WTC11 (cell line): ENCODE results near the gene PLEKHA6. TPM values are rescaled to one million over a fixed set of nuclear protein-coding genes. Genes with fewer than 3 reads are reported as not detected.

Source experiments
- ATAC-seq: fragments of 200-7000 bp; cut with Tn5 transposase; 2 replicates; pipeline ENCODE4 v1.10.0; 2021; ENCODE audit warnings: mild to moderate bottlenecking, moderate library complexity
- CTCF ChIA-PET: fragments of 300-600 bp; sonication (Branson Sonifier 250); formaldehyde crosslinking; loops from one replicate; lab custom pipeline; 2021; ENCODE audit warnings: antibody characterized with exemption; lab: Charles Lee
- POLR2A ChIA-PET: fragments of 350-600 bp; sonication (Branson Sonifier 250); formaldehyde crosslinking; loops from one replicate; lab custom pipeline; 2021; ENCODE audit warnings: antibody characterized with exemption; lab: Charles Lee
- DNase-seq: peaks from one replicate; pipeline ENCODE4 v3.0.0; 2021; ENCODE audit warnings: low spot score
- H3K27ac Mint-ChIP-seq: 2 replicates; pipeline ENCODE4 v1.8.0; 2021; ENCODE audit warnings: mixed read lengths
- H3K27me3 Mint-ChIP-seq: 2 replicates; pipeline ENCODE4 v1.8.0; 2021; ENCODE audit warnings: low read depth, mild to moderate bottlenecking, moderate library complexity, mixed read lengths
- H3K36me3 Mint-ChIP-seq: 2 replicates; pipeline ENCODE4 v1.8.0; 2021; ENCODE audit warnings: mixed read lengths
- H3K4me1 Mint-ChIP-seq: 2 replicates; pipeline ENCODE4 v1.8.0; 2022; ENCODE audit warnings: mixed read lengths
- H3K4me3 Mint-ChIP-seq: 2 replicates; pipeline ENCODE4 v1.8.0; 2021; ENCODE audit warnings: mild to moderate bottlenecking, moderate library complexity, mixed read lengths
- H3K9me3 Mint-ChIP-seq: 2 replicates; pipeline ENCODE4 v1.8.0; 2021; ENCODE audit warnings: mixed read lengths
- CBFB ChIP-seq: sonication (generic); formaldehyde crosslinking; IDR thresholded peaks from 2 replicates; pipeline ENCODE4 v1.8.1; 2022; ENCODE audit warnings: mild to moderate bottlenecking, low read depth, missing genetic modification reagents
- ESRRA ChIP-seq: sonication (generic); formaldehyde crosslinking; IDR thresholded peaks from 2 replicates; pipeline ENCODE4 v1.8.1; 2022; ENCODE audit warnings: mild to moderate bottlenecking, missing genetic modification reagents, borderline replicate concordance
- IRF2 ChIP-seq: sonication (generic); formaldehyde crosslinking; IDR thresholded peaks from 2 replicates; pipeline ENCODE4 v1.8.0; 2022; ENCODE audit warnings: low read depth, missing genetic modification reagents, borderline replicate concordance
- JAZF1 ChIP-seq: fragments of 250-450 bp; sonication (Bioruptor Pico); IDR thresholded peaks from 2 replicates; pipeline ENCODE4 v1.9.0; 2021; ENCODE audit warnings: moderate library complexity, mild to moderate bottlenecking, inconsistent platforms
- MYBL2 ChIP-seq: sonication (generic); formaldehyde crosslinking; IDR thresholded peaks from 2 replicates; pipeline ENCODE4 v1.8.1; 2023; ENCODE audit warnings: mild to moderate bottlenecking, moderate library complexity, missing genetic modification reagents
- RELA ChIP-seq: sonication (generic); formaldehyde crosslinking; IDR thresholded peaks from 2 replicates; pipeline ENCODE4 v1.8.1; 2022; ENCODE audit warnings: missing genetic modification reagents, mild to moderate bottlenecking, borderline replicate concordance
- RORB ChIP-seq: fragments of 250-450 bp; sonication (Bioruptor Pico); IDR thresholded peaks from 2 replicates; pipeline ENCODE4 v1.9.0; 2021; ENCODE audit warnings: mild to moderate bottlenecking
- SMAD3 ChIP-seq: sonication (generic); formaldehyde crosslinking; IDR thresholded peaks from 2 replicates; pipeline ENCODE4 v1.8.0; 2022; ENCODE audit warnings: missing genetic modification reagents, mild to moderate bottlenecking, borderline replicate concordance
- ZNF263 ChIP-seq: sonication (generic); formaldehyde crosslinking; IDR thresholded peaks from 2 replicates; pipeline ENCODE4 v1.8.1; 2022; ENCODE audit warnings: low read depth, mild to moderate bottlenecking, moderate library complexity, missing genetic modification reagents
- ZNF396 ChIP-seq: fragments of 250-450 bp; sonication (Bioruptor Pico); IDR thresholded peaks from 2 replicates; pipeline ENCODE4 v1.8.0; 2021; ENCODE audit warnings: mild to moderate bottlenecking, moderate library complexity, borderline replicate concordance
- total RNA-seq: library from RNA; stranded (reverse); gene quantifications from 3 replicates; pipeline ENCODE4 v1.2.3, GENCODE V29; 2021
- TF ChIP-seq, protein P1 (sequence below): sonication (generic); formaldehyde crosslinking; IDR thresholded peaks from 2 replicates; pipeline ENCODE4 v1.8.1; 2023; ENCODE audit warnings: mild to moderate bottlenecking, missing genetic modification reagents, moderate library complexity
- TF ChIP-seq, protein P2 (sequence below): fragments of 250-450 bp; sonication (Bioruptor Pico); IDR thresholded peaks from 2 replicates; pipeline ENCODE4 v2.1.2; 2022; ENCODE audit warnings: mild to moderate bottlenecking, moderate library complexity
- TF ChIP-seq, protein P3 (sequence below): sonication (generic); formaldehyde crosslinking; IDR thresholded peaks from 2 replicates; pipeline ENCODE4 v1.8.1; 2023; ENCODE audit warnings: mild to moderate bottlenecking, missing genetic modification reagents, borderline replicate concordance
- TF ChIP-seq, protein P4 (sequence below): sonication (generic); formaldehyde crosslinking; IDR thresholded peaks from 2 replicates; pipeline ENCODE4 v1.8.1; 2022; ENCODE audit warnings: mild to moderate bottlenecking, missing genetic modification reagents, moderate library complexity, borderline replicate concordance
- TF ChIP-seq, protein P5 (sequence below): fragments of 250-450 bp; sonication (Bioruptor Pico); conservative IDR thresholded peaks from 2 replicates; pipeline ENCODE4 v1.9.0; 2021; ENCODE audit warnings: mild to moderate bottlenecking
- TF ChIP-seq, protein P6 (sequence below): fragments of 250-450 bp; sonication (Bioruptor Pico); IDR thresholded peaks from 2 replicates; pipeline ENCODE4 v1.9.0; 2021; ENCODE audit warnings: moderate library complexity, mild to moderate bottlenecking, inconsistent platforms, borderline replicate concordance

PLEKHA6 gene
- total RNA-seq, 1 experiment from 2014 or later: 11.6 TPM

DNA sequence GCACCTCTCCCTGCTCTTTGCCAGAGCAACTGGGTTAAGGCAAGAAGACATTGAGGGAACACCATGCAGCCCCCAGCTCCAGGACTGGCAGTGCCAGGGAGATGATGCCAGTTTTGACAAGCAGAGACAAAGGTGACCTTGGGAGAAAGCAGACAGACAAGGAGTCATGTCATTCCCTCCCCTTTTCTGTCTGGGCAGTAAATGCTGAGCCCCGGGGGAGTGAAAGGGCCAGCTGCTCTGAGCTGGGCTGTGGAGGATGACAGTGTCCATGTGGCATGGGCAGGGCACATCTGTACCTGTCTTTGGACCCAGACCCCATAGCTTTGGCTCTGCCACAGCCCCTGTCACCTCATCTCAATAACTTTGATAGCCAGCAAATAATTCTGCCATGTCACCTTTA lies 24.2 kb downstream of the PLEKHA6 start:
- ChIA-PET POLR2A (no interaction called here), CTCF (interaction anchor here (0.6 to 1.8 kb wide), 4 partner anchors 22 to 173 kb away, joined by 3 to 5 read pairs (median 4); partner anchors contain the start of gene PIK3C2B)
- no peak for DNase-seq
- TF ChIP-seq RORB (no peak), JAZF1 (CRISPR knock-in tag) (no peak), SMAD3 (CRISPR knock-in tag) (no peak), RELA (CRISPR knock-in tag) (no peak), ESRRA (CRISPR knock-in tag) (no peak), IRF2 (no peak), ZNF263 (CRISPR knock-in tag) (no peak), ZNF396 (CRISPR knock-in tag) (no peak), MYBL2 (CRISPR knock-in tag) (no peak)
- TF ChIP-seq, protein P1, sequence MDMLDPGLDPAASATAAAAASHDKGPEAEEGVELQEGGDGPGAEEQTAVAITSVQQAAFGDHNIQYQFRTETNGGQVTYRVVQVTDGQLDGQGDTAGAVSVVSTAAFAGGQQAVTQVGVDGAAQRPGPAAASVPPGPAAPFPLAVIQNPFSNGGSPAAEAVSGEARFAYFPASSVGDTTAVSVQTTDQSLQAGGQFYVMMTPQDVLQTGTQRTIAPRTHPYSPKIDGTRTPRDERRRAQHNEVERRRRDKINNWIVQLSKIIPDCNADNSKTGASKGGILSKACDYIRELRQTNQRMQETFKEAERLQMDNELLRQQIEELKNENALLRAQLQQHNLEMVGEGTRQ (CRISPR knock-in tag): no peak
- TF ChIP-seq, protein P2, sequence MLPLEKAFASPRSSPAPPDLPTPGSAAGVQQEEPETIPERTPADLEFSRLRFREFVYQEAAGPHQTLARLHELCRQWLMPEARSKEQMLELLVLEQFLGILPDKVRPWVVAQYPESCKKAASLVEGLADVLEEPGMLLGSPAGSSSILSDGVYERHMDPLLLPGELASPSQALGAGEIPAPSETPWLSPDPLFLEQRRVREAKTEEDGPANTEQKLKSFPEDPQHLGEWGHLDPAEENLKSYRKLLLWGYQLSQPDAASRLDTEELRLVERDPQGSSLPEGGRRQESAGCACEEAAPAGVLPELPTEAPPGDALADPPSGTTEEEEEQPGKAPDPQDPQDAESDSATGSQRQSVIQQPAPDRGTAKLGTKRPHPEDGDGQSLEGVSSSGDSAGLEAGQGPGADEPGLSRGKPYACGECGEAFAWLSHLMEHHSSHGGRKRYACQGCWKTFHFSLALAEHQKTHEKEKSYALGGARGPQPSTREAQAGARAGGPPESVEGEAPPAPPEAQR (CRISPR knock-in tag): no peak
- TF ChIP-seq, protein P3, sequence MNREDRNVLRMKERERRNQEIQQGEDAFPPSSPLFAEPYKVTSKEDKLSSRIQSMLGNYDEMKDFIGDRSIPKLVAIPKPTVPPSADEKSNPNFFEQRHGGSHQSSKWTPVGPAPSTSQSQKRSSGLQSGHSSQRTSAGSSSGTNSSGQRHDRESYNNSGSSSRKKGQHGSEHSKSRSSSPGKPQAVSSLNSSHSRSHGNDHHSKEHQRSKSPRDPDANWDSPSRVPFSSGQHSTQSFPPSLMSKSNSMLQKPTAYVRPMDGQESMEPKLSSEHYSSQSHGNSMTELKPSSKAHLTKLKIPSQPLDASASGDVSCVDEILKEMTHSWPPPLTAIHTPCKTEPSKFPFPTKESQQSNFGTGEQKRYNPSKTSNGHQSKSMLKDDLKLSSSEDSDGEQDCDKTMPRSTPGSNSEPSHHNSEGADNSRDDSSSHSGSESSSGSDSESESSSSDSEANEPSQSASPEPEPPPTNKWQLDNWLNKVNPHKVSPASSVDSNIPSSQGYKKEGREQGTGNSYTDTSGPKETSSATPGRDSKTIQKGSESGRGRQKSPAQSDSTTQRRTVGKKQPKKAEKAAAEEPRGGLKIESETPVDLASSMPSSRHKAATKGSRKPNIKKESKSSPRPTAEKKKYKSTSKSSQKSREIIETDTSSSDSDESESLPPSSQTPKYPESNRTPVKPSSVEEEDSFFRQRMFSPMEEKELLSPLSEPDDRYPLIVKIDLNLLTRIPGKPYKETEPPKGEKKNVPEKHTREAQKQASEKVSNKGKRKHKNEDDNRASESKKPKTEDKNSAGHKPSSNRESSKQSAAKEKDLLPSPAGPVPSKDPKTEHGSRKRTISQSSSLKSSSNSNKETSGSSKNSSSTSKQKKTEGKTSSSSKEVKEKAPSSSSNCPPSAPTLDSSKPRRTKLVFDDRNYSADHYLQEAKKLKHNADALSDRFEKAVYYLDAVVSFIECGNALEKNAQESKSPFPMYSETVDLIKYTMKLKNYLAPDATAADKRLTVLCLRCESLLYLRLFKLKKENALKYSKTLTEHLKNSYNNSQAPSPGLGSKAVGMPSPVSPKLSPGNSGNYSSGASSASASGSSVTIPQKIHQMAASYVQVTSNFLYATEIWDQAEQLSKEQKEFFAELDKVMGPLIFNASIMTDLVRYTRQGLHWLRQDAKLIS: no peak
- TF ChIP-seq, protein P4, sequence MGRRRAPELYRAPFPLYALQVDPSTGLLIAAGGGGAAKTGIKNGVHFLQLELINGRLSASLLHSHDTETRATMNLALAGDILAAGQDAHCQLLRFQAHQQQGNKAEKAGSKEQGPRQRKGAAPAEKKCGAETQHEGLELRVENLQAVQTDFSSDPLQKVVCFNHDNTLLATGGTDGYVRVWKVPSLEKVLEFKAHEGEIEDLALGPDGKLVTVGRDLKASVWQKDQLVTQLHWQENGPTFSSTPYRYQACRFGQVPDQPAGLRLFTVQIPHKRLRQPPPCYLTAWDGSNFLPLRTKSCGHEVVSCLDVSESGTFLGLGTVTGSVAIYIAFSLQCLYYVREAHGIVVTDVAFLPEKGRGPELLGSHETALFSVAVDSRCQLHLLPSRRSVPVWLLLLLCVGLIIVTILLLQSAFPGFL (CRISPR knock-in tag): no peak
- TF ChIP-seq, protein P5, sequence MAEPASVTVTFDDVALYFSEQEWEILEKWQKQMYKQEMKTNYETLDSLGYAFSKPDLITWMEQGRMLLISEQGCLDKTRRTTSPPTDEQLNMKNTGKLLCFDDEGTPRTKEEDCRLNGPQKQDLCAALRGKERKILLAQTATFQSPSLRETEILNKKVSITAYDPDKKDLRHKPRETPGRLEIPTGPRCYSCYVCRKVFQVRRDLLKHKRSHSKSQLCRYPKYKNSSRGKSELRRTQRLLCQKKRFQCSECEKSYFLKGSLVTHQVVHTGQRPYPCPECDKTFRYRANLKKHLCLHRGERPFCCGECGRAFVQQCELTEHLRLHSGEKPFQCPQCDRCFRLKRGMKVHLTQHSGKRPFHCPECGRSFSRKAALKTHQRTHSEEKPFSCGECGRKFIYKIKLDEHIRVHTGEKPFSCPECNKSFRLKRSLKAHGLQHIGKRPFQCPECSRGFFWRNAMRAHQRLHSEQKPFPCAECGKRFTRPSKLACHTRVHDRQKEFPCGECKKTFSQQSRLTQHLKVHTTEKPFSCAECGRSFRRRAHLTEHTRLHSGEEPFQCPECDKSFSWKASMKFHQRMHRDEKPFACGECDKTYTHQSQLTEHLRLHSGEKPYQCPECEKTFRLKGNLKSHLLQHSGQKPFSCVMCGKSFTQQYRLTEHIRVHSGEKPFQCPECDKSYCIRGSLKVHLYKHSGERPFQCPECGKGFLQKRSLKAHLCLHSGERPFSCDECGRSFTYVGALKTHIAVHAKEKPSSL (CRISPR knock-in tag): no peak
- Mint-ChIP-seq H3K4me3 (no peak overlapping the region), H3K27ac (no peak overlapping the region), H3K27me3 (peaks cover 1% of the 10 kb centered on the region), H3K36me3 (no peaks in the 10 kb centered on the region), H3K9me3 (no peaks in the 10 kb centered on the region), H3K4me1 (peaks cover 41% of the 10 kb centered on the region)
- no peak for ATAC-seq

DNA sequence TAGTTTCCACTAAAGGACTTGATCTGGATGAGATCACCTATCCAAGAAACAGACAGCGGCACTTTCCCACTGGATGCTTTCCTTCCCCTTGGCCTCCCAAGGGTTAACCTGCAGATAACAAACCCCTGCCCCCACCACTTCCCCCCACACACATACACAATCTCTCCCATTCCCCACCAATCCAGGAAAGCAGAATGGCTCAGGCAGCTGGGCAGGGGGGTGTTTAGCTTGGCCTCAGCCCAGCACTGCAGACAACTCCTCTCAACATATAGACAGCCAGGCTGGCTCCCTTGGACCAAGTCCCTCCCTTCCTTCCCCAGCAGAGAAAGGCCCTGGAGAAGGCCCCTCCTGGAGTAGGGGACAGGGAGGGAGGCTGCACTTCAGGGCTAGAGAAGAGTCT lies 24.6 kb downstream of the PLEKHA6 start:
- DNase-seq (no peak), ATAC-seq (peak; percentile 9; the same call in 1 of the 2 replicates)
- H3K9me3 Mint-ChIP-seq: no peaks in the 10 kb centered on the region
- no peaks in the 10 kb centered on the region for H3K36me3 Mint-ChIP-seq
- no peak overlapping the region for H3K27ac Mint-ChIP-seq
- H3K27me3 Mint-ChIP-seq: no peaks in the 10 kb centered on the region
- H3K4me3 Mint-ChIP-seq: no peak overlapping the region
- CTCF ChIA-PET: interaction anchor here (0.6 to 1.8 kb wide), 3 partner anchors 77 to 172 kb away, joined by 3 to 5 read pairs (median 5); partner anchors contain the start of gene PIK3C2B
- TF ChIP-seq, protein P6, sequence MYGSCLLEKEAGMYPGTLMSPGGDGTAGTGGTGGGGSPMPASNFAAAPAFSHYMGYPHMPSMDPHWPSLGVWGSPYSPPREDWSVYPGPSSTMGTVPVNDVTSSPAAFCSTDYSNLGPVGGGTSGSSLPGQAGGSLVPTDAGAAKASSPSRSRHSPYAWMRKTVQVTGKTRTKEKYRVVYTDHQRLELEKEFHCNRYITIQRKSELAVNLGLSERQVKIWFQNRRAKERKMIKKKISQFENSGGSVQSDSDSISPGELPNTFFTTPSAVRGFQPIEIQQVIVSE (CRISPR knock-in tag): no peak
- 0 out of 2 replicates have a peak, but pooled peaks have one; percentile 40 for TF ChIP-seq CBFB (CRISPR knock-in tag)
- H3K4me1 Mint-ChIP-seq: peaks cover 37% of the 10 kb centered on the region
- POLR2A ChIA-PET: no interaction called here
